Endothelial cell of umbilical vein (primary cell): ENCODE measurements around the gene GABRA4. TPM values are rescaled to one million over a fixed set of nuclear protein-coding genes. Genes with fewer than 3 reads are reported as not detected.

Experiments used
- BruUV-seq: library from RNA; stranded (reverse); fragments of 400-500 nt; replicated peaks from 2 replicates; lab custom pipeline; 2021; lab: Mats Ljungman, UMichigan
- CTCF ChIA-PET: fragments of 300-600, 350-600 bp; sonication (Branson Sonifier 250); formaldehyde crosslinking; loops from one replicate; lab custom pipeline; 2021; ENCODE audit warnings: antibody characterized with exemption, inconsistent platforms; lab: Charles Lee
- POLR2A ChIA-PET: fragments of 300-600, 350-600 bp; sonication (Branson Sonifier 250); formaldehyde crosslinking; loops from one replicate; lab custom pipeline; 2021; ENCODE audit warnings: antibody characterized with exemption, inconsistent platforms; lab: Charles Lee
- DNase-seq: peaks from one replicate; pipeline ENCODE4 v3.0.0-alpha.2; 2011; ENCODE audit warnings: low read depth, low spot score
- FAIRE-seq: peaks from 2 replicates; lab custom pipeline; 2011; peaks lifted over from hg19 to GRCh38; lab: Jason Lieb, UNC
- H2AFZ ChIP-seq: 2 replicates; pipeline ENCODE4 v1.6.0; 2012; ENCODE audit warnings: low read depth, low read length, control low read depth, inconsistent platforms
- H3K27ac ChIP-seq: 2 replicates; pipeline ENCODE4 v1.5.1; 2011; ENCODE audit warnings: low read depth, mild to moderate bottlenecking, control low read depth, low read length, moderate library complexity; ENCODE audit not compliant: insufficient read depth
- H3K27me3 ChIP-seq, 2 experiments: 2 replicates each; pipeline versions ENCODE4 v1.6.0 to v1.6.1; 2011; ENCODE audit warnings: low read length in 2 of 2, mixed read lengths in 1 of 2; ENCODE audit not compliant: control insufficient read depth in 2 of 2, insufficient read depth in 2 of 2
- H3K36me3 ChIP-seq, 2 experiments: 2 replicates in 1 of 2; 3 replicates in 1 of 2; pipeline ENCODE4 v1.5.1; 2011; ENCODE audit warnings: low read length in 2 of 2, mild to moderate bottlenecking in 1 of 2, moderate library complexity in 1 of 2; ENCODE audit not compliant: control insufficient read depth in 2 of 2, insufficient read depth in 2 of 2; ENCODE audit errors: extremely low read depth in 1 of 2
- H3K4me1 ChIP-seq: 3 replicates; pipeline ENCODE4 v1.5.1; 2011; ENCODE audit warnings: mild to moderate bottlenecking, low read length; ENCODE audit not compliant: control insufficient read depth, insufficient read depth; ENCODE audit errors: extremely low read depth
- H3K4me2 ChIP-seq: 2 replicates; pipeline ENCODE4 v1.6.1; 2011; ENCODE audit warnings: low read length, control low read depth, mixed read lengths; ENCODE audit not compliant: insufficient read depth
- H3K4me3 ChIP-seq, 3 experiments: fragments of 200-600 bp in 1 of 3; sonication (generic), shearing (Covaris generic) in 1 of 3; replicated peaks in 1 of 3; 2 replicates each; pipeline ENCODE4 v1.5.1; 2011 to 2016; ENCODE audit warnings: control low read depth in 3 of 3, low read length in 3 of 3, mild to moderate bottlenecking in 2 of 3, inconsistent platforms in 1 of 3, low read depth in 1 of 3, moderate library complexity in 1 of 3; ENCODE audit not compliant: insufficient read depth in 1 of 3
- H3K79me2 ChIP-seq: 2 replicates; pipeline ENCODE4 v1.6.0; 2012; ENCODE audit warnings: low read length, inconsistent platforms; ENCODE audit not compliant: control insufficient read depth, insufficient read depth
- H3K9ac ChIP-seq: replicated peaks from 2 replicates; pipeline ENCODE3; 2011; ENCODE audit warnings: low read length, control low read depth; ENCODE audit not compliant: insufficient read depth; ENCODE audit errors: extremely low read depth
- H3K9me1 ChIP-seq: replicated peaks from 3 replicates; pipeline ENCODE4 v1.6.0; 2011; ENCODE audit warnings: mild to moderate bottlenecking, low read length; ENCODE audit not compliant: control insufficient read depth, insufficient read depth; ENCODE audit errors: extremely low read depth
- H3K9me3 ChIP-seq: replicated peaks from 2 replicates; pipeline ENCODE4 v1.5.1; 2012; ENCODE audit warnings: low read length, inconsistent platforms; ENCODE audit not compliant: control insufficient read depth, insufficient read depth
- H4K20me1 ChIP-seq: replicated peaks from 2 replicates; pipeline ENCODE3; 2011; ENCODE audit warnings: mild to moderate bottlenecking, low read length; ENCODE audit not compliant: control insufficient read depth, insufficient read depth; ENCODE audit errors: extremely low read depth
- CTCF ChIP-seq, 2 donors: IDR thresholded peaks; 1 replicate in 1 of 2; 2 replicates in 1 of 2; pipeline ENCODE4 v1.5.1; 2011; ENCODE audit warnings: low read length in 2 of 2, mild to moderate bottlenecking in 2 of 2, moderate library complexity in 2 of 2, control low read depth in 1 of 2, inconsistent platforms in 1 of 2, low read depth in 1 of 2; ENCODE audit not compliant: insufficient read depth in 1 of 2; ENCODE audit errors: extremely low read depth in 1 of 2
- EZH2 ChIP-seq: IDR thresholded peaks from 2 replicates; pipeline ENCODE4 v1.6.1; 2012; ENCODE audit warnings: borderline replicate concordance, low read depth, mild to moderate bottlenecking, moderate library complexity, low read length, inconsistent platforms; ENCODE audit not compliant: severe bottlenecking
- FOS ChIP-seq: IDR thresholded peaks from 2 replicates; pipeline ENCODE4 v1.6.1; 2011; ENCODE audit warnings: mild to moderate bottlenecking, low read length, moderate library complexity, borderline replicate concordance; ENCODE audit not compliant: insufficient read depth
- GATA2 ChIP-seq: IDR thresholded peaks from 2 replicates; pipeline ENCODE4 v1.7.0; 2011; ENCODE audit warnings: low read depth, mild to moderate bottlenecking, moderate library complexity, mixed read lengths, low read length; ENCODE audit not compliant: insufficient read length, insufficient read depth
- JUN ChIP-seq: IDR thresholded peaks from 2 replicates; pipeline ENCODE4 v1.6.1; 2011; ENCODE audit warnings: borderline replicate concordance, low read depth; ENCODE audit not compliant: insufficient read length, insufficient read depth
- MAX ChIP-seq: IDR thresholded peaks from 2 replicates; pipeline ENCODE4 v1.6.1; 2011; ENCODE audit not compliant: insufficient read depth, insufficient read length
- MYC ChIP-seq: IDR thresholded peaks from one replicate; pipeline ENCODE4 v1.6.1; 2011; ENCODE audit warnings: mild to moderate bottlenecking, low read depth, low read length
- POLR2A ChIP-seq: IDR thresholded peaks from 2 replicates; pipeline ENCODE4 v1.6.1; 2012; ENCODE audit warnings: low read depth, mild to moderate bottlenecking, control low read depth, low read length
- POLR2AphosphoS5 ChIP-seq: IDR thresholded peaks from 2 replicates; pipeline ENCODE4 v1.6.1; 2012; ENCODE audit warnings: low read depth, mild to moderate bottlenecking, control low read depth, low read length, moderate library complexity; ENCODE audit not compliant: insufficient read depth
- dilution Hi-C: fragments of 300-500 bp; cut with MboI; formaldehyde crosslinking; loops from one replicate; pipeline ENCODE4 v1.15.0; 2019; ENCODE audit warnings: low sequenced_read_pairs; ENCODE audit not compliant: extremely low pct_ligation_motif_present
- intact Hi-C: fragments of 100-400 bp; cut with micrococcal nuclease; formaldehyde crosslinking; loops from one replicate; pipeline ENCODE4 v1.10.0; 2022
- polyA plus RNA-seq, 4 experiments: library from polyadenylated mRNA; depleted of rRNA in 3 of 4; stranded (reverse) in 3 of 4; unstranded in 1 of 4; fragments of >200 nt; gene quantifications; 2 replicates each; pipeline versions ENCODE4 v1.2.1 to v1.2.3, GENCODE V29; 2011 to 2012; ENCODE audit warnings: missing spikeins in 1 of 4
- total RNA-seq: library from RNA; stranded (reverse); gene quantifications from 2 replicates; pipeline ENCODE4 v1.2.3, GENCODE V29; 2021

GABRA4 gene
- total and polyA plus RNA-seq, 2 donors (not counting 3 experiments of a cell fraction or from before 2014, with no cell fraction given) = not detected

- dilution Hi-C loops = no loop called here
- H3K9ac ChIP-seq = no peak overlapping the region
- no peaks in the 10 kb centered on the region for H3K27me3 ChIP-seq
- H2AFZ ChIP-seq = no peak overlapping the region
- H3K9me3 ChIP-seq = no peaks in the 10 kb centered on the region
- BruUV-seq = no TSS peak
- H3K27ac ChIP-seq = no peak overlapping the region
- H4K20me1 ChIP-seq = no peaks in the 10 kb centered on the region
- no peak overlapping the region for H3K4me2 ChIP-seq
- TF ChIP-seq MAX (no peak), GATA2 (no peak), CTCF (IDR thresholded peaks at IDR 0.05; ENCODE audit: extremely low read depth in 1 of 2, insufficient read depth in 1 of 2, low read depth in 1 of 2, low read length in 2 of 2) (no peak), JUN (no peak), FOS (no peak), MYC (no peak), POLR2A (no peak), EZH2 (no peak), POLR2AphosphoS5 (no peak)
- H3K4me1 ChIP-seq = no peaks in the 10 kb centered on the region
- no peaks in the 10 kb centered on the region for H3K36me3 ChIP-seq
- no peak overlapping the region for H3K4me3 ChIP-seq
- no peak for DNase-seq
- intact Hi-C loops = no loop called here
- H3K9me1 ChIP-seq = no peaks in the 10 kb centered on the region
- ChIA-PET POLR2A (no interaction called here), CTCF (no interaction called here)
- no peak for FAIRE-seq
- no peaks in the 10 kb centered on the region for H3K79me2 ChIP-seq
These were observed 118.6 kb downstream of the GABRA4 start for GRCh38 chr4:46874811-46875210.
